ENCODE results near the gene TACC3.

Gene TACC3

GRCh38 chr4:1717129-1718094 lies 3.9 kb upstream of the TACC3 start:
- Histone ChIP-seq H3K9me3 (ENCODE audit: control extremely low read depth in 1 of 5, control insufficient read depth in 4 of 5, insufficient read depth in 2 of 5, low read depth in 1 of 5, low read length in 4 of 5) (no peaks in the 10 kb centered on the region), H3K36me3 (ENCODE audit: control insufficient read depth in 4 of 4, insufficient read depth in 4 of 4, low read length in 3 of 4) (peaks cover 0 to 40% (median 17%) of the 10 kb centered on the region in 4 experiments), H3K27ac (ENCODE audit: insufficient read depth in 1 of 2, low read depth in 1 of 2, low read length in 2 of 2, poor library complexity in 1 of 2, severe bottlenecking in 2 of 2) (peak overlapping the region in 1 of 2 experiments; percentile 97), H3K27me3 (replicated peaks in 2 of 5; ENCODE audit: control insufficient read depth in 4 of 5, insufficient read depth in 5 of 5, low read length in 4 of 5) (no peaks in the 10 kb centered on the region), H3K4me3 (ENCODE audit: control insufficient read depth in 1 of 7, extremely low read depth in 1 of 7, insufficient read depth in 4 of 7, low read depth in 2 of 7, low read length in 6 of 7) (no peak overlapping the region), H3K4me1 (ENCODE audit: control extremely low read depth in 1 of 4, control insufficient read depth in 4 of 4, insufficient read depth in 4 of 4, low read length in 3 of 4) (peaks cover 13 to 73% (median 64%) of the 10 kb centered on the region in 4 experiments)
- no peak for DNase-seq
- ChIA-PET POLR2A (no interaction called here), CTCF (interaction anchor here (18.1 kb wide), 1 partner anchor 16 kb away, joined by 705 read pairs; the partner anchor contains the start of gene SLBP)
- 99% methylated on average over 30 of the region's 32 CpGs for WGBS (ENCODE audit: insufficient coverage)

DNA sequence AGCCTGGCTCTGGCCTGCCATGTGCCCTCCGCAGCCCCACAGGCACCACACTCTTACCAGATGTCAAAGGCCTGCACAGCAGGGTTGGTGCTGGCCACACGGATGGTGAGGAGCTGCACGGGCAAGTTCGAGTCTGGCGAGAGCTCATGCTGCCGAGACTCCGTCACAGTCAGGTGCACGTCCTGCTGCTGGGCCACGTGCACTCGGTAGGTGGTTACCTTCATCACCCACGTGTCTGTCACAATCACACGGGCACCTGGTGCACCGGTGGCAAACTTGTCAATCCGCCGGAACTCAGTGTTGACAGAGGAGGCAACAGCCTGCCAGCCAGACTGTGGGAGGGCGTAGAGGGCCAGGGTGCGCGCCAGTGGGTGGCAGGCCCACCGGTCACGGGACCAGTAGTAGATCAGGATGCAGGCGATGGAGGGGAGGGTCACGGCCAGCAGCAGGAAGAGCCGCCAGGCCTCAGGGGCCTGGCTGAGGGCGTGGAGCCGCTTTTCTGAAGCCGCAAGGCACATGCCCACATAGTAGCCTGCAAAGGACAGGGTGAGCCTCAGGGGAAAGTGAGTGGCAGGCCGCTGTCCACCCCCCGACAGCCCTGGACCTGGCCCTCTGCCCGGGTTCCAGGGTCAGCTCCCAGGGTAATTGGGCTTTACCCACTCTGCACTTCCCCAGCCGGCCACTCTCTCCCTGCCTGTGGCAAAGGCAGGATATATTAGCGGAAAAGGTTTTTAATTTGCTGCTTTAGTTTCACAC lies 3.0 kb upstream of the TACC3 start:
- no peak overlapping the region for H3K27ac ChIP-seq (ENCODE audit: insufficient read depth in 1 of 2, low read depth in 1 of 2, low read length in 2 of 2, poor library complexity in 1 of 2, severe bottlenecking in 2 of 2)
- POLR2A ChIA-PET = no interaction called here
- WGBS (ENCODE audit: insufficient coverage) = 96% methylated on average over 30 of the region's 31 CpGs
- no peak overlapping the region for H3K4me3 ChIP-seq (ENCODE audit: control insufficient read depth in 1 of 7, extremely low read depth in 1 of 7, insufficient read depth in 4 of 7, low read depth in 2 of 7, low read length in 6 of 7)
- CTCF ChIA-PET = interaction anchor here (1.5 to 18.1 kb wide), 2 partner anchors 11 to 16 kb away, joined by 4 to 705 read pairs; partner anchors contain the start of gene SLBP
- H3K27me3 ChIP-seq (replicated peaks in 2 of 5; ENCODE audit: control insufficient read depth in 4 of 5, insufficient read depth in 5 of 5, low read length in 4 of 5) = no peaks in the 10 kb centered on the region
- no peak for DNase-seq
- H3K4me1 ChIP-seq (ENCODE audit: control extremely low read depth in 1 of 4, control insufficient read depth in 4 of 4, insufficient read depth in 4 of 4, low read length in 3 of 4) = peaks cover 13 to 78% (median 67%) of the 10 kb centered on the region in 4 experiments
- no peaks in the 10 kb centered on the region for H3K9me3 ChIP-seq (ENCODE audit: control extremely low read depth in 1 of 5, control insufficient read depth in 4 of 5, insufficient read depth in 2 of 5, low read depth in 1 of 5, low read length in 4 of 5)
- peaks cover 0 to 40% (median 17%) of the 10 kb centered on the region in 4 experiments for H3K36me3 ChIP-seq (ENCODE audit: control insufficient read depth in 4 of 4, insufficient read depth in 4 of 4, low read length in 3 of 4)

GRCh38 chr4:1720163-1720983 lies 948 bp upstream of the TACC3 start:
- DNase-seq = peak in 2 of 3 donors; percentile 30 to 53
- POLR2A ChIA-PET = interaction anchor here (0.7 to 1.4 kb wide), 4 partner anchors 8 to 140 kb away, joined by 4 to 17 read pairs (median 6); partner anchors contain the start of gene SLBP
- 1% methylated on average over 64 of the region's 79 CpGs for WGBS (ENCODE audit: insufficient coverage)
- H3K4me3 ChIP-seq (ENCODE audit: control insufficient read depth in 1 of 7, extremely low read depth in 1 of 7, insufficient read depth in 4 of 7, low read depth in 2 of 7, low read length in 6 of 7) = peak overlapping the region; percentile 51 to 88 (median 81)
- H3K9me3 ChIP-seq (ENCODE audit: control extremely low read depth in 1 of 5, control insufficient read depth in 4 of 5, insufficient read depth in 2 of 5, low read depth in 1 of 5, low read length in 4 of 5) = no peaks in the 10 kb centered on the region
- peak overlapping the region; percentile 54 to 76 for H3K27ac ChIP-seq (ENCODE audit: insufficient read depth in 1 of 2, low read depth in 1 of 2, low read length in 2 of 2, poor library complexity in 1 of 2, severe bottlenecking in 2 of 2)
- peaks cover 9 to 76% (median 67%) of the 10 kb centered on the region in 4 experiments for H3K4me1 ChIP-seq (ENCODE audit: control extremely low read depth in 1 of 4, control insufficient read depth in 4 of 4, insufficient read depth in 4 of 4, low read length in 3 of 4)
- CTCF ChIA-PET = interaction anchor here (18.1 kb wide), 1 partner anchor 19 kb away, joined by 705 read pairs; the partner anchor contains the start of gene SLBP
- H3K27me3 ChIP-seq (replicated peaks in 2 of 5; ENCODE audit: control insufficient read depth in 4 of 5, insufficient read depth in 5 of 5, low read length in 4 of 5) = no peaks in the 10 kb centered on the region
- H3K36me3 ChIP-seq (ENCODE audit: control insufficient read depth in 4 of 4, insufficient read depth in 4 of 4, low read length in 3 of 4) = peaks cover 0 to 45% (median 18%) of the 10 kb centered on the region in 4 experiments

DNA sequence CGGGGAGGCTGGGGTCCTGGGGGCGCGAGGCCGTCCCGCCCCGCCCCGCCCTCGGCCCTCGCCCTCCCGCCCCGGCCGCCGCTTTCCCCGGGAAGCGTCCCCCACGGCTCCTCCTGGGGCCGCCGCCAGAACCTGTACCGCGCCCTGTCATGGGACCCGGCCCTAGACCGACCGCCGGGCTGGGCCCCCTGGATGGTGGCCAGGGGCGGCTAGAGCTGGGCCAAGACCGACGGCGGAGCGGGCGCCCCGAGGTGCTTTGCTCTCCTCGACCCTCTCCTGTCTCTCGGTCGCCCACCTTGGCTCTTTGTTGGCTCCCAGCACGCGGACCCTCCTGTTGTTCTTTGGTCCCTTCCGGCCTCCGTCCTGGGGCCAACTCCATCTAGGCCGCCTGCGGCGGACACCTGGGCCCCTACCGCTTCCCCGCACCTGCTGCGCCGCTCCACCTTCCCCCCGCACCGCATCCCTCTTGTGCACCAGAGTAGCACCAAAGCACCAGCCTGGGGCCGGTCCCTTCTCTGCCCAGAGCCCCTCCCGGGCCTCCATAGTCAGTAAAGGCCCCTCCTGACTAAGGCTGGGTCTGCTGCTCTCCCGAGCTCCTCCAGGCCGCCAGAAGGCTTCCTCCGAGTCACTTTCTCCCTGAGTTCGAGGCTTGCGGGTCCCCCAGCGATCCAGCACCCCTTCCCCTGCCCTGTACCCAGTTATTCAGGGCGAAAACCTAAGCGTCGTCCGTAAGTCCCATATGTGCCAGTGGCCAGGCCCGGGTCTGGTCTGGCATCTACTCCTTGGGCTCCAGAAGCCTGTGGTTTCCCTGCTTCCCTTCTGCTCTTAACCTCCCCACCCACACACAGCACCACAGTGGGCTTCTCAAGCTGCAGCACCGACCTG lies 587 bp downstream of the TACC3 start:
- H3K36me3 ChIP-seq (ENCODE audit: control insufficient read depth in 4 of 4, insufficient read depth in 4 of 4, low read length in 3 of 4) = peaks cover 0 to 47% (median 15%) of the 10 kb centered on the region in 4 experiments
- ChIA-PET CTCF (interaction anchor here (1.3 to 18.1 kb wide), 4 partner anchors 9 to 39 kb away, joined by 4 to 705 read pairs (median 14); partner anchors contain the start of gene SLBP), POLR2A (interaction anchor here (0.6 to 2.4 kb wide), 8 partner anchors 10 to 142 kb away, joined by 3 to 22 read pairs (median 5); partner anchors contain the start of gene SLBP)
- peak in 2 of 3 donors; percentile 55 to 60 for DNase-seq
- H3K4me3 ChIP-seq (ENCODE audit: control insufficient read depth in 1 of 7, extremely low read depth in 1 of 7, insufficient read depth in 4 of 7, low read depth in 2 of 7, low read length in 6 of 7) = peak overlapping the region; percentile 27 to 95 (median 79)
- peaks cover 12 to 76% (median 69%) of the 10 kb centered on the region in 4 experiments for H3K4me1 ChIP-seq (ENCODE audit: control extremely low read depth in 1 of 4, control insufficient read depth in 4 of 4, insufficient read depth in 4 of 4, low read length in 3 of 4)
- 2% methylated on average over 45 of the region's 61 CpGs for WGBS (ENCODE audit: insufficient coverage)
- no peaks in the 10 kb centered on the region for H3K9me3 ChIP-seq (ENCODE audit: control extremely low read depth in 1 of 5, control insufficient read depth in 4 of 5, insufficient read depth in 2 of 5, low read depth in 1 of 5, low read length in 4 of 5)
- no peaks in the 10 kb centered on the region for H3K27me3 ChIP-seq (replicated peaks in 2 of 5; ENCODE audit: control insufficient read depth in 4 of 5, insufficient read depth in 5 of 5, low read length in 4 of 5)
- peak overlapping the region; percentile 74 to 84 for H3K27ac ChIP-seq (ENCODE audit: insufficient read depth in 1 of 2, low read depth in 1 of 2, low read length in 2 of 2, poor library complexity in 1 of 2, severe bottlenecking in 2 of 2)

- Histone ChIP-seq H3K27me3 (replicated peaks in 2 of 5; ENCODE audit: control insufficient read depth in 4 of 5, insufficient read depth in 5 of 5, low read length in 4 of 5) (no peaks in the 10 kb centered on the region), H3K36me3 (ENCODE audit: control insufficient read depth in 4 of 4, insufficient read depth in 4 of 4, low read length in 3 of 4) (peaks cover 0 to 47% (median 8%) of the 10 kb centered on the region in 4 experiments), H3K4me3 (ENCODE audit: control insufficient read depth in 1 of 7, extremely low read depth in 1 of 7, insufficient read depth in 4 of 7, low read depth in 2 of 7, low read length in 6 of 7) (peak overlapping the region in 6 of 7 experiments; percentile 54 to 95 (median 82)), H3K27ac (ENCODE audit: insufficient read depth in 1 of 2, low read depth in 1 of 2, low read length in 2 of 2, poor library complexity in 1 of 2, severe bottlenecking in 2 of 2) (peak overlapping the region; percentile 74 to 84), H3K9me3 (ENCODE audit: control extremely low read depth in 1 of 5, control insufficient read depth in 4 of 5, insufficient read depth in 2 of 5, low read depth in 1 of 5, low read length in 4 of 5) (no peaks in the 10 kb centered on the region), H3K4me1 (ENCODE audit: control extremely low read depth in 1 of 4, control insufficient read depth in 4 of 4, insufficient read depth in 4 of 4, low read length in 3 of 4) (peaks cover 12 to 81% (median 73%) of the 10 kb centered on the region in 4 experiments)
- 50% methylated on average over 13 of the region's 18 CpGs for WGBS (ENCODE audit: insufficient coverage)
- ChIA-PET CTCF (interaction anchor here (1.3 to 18.1 kb wide), 4 partner anchors 9 to 40 kb away, joined by 4 to 705 read pairs (median 14); partner anchors contain the start of gene SLBP), POLR2A (interaction anchor here (0.6 to 2.4 kb wide), 6 partner anchors 11 to 43 kb away, joined by 3 to 22 read pairs (median 5); partner anchors contain the start of gene SLBP)
- no peak for DNase-seq
Observed at GRCh38 chr4:1722551-1723118, 1.3 kb downstream of the TACC3 start.
